ENCODE data around the gene ANO6. TPM values are rescaled to one million over a fixed set of nuclear protein-coding genes. Genes with fewer than 3 reads are reported as not detected.

ANO6 gene
- total RNA-seq, 1 donor from 2014 or later: 46.2 TPM

DNA sequence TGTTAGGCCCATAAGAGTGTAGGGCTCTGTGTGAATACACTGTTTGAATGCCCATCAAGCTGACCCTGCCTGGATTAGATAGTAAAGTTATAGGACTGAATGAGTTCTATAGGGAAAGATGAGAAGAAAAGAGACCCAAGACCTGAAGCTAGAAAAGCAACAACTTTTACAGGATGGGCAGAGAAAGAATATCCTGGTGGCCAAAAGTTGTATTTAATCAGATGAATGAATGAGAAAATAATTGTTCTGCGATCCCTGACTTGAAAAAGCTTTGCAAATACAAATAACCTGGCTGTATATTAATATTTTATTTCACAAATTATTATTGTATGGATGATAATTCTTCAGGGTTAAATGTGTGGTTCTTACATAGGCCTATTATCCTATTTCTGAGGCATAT is 2.8 kb upstream of the ANO6 start:
- Histone ChIP-seq H3K9me3 (replicated peaks) (no peaks in the 10 kb centered on the region), H3K4me3 (no peak overlapping the region), H3K27ac (replicated peaks) (no peak overlapping the region), H3K36me3 (no peaks in the 10 kb centered on the region), H3K4me1 (peaks cover 27% of the 10 kb centered on the region), H3K27me3 (ENCODE audit: low read depth) (no peaks in the 10 kb centered on the region)
- DNase-seq: no peak
- TF ChIP-seq, protein P1, sequence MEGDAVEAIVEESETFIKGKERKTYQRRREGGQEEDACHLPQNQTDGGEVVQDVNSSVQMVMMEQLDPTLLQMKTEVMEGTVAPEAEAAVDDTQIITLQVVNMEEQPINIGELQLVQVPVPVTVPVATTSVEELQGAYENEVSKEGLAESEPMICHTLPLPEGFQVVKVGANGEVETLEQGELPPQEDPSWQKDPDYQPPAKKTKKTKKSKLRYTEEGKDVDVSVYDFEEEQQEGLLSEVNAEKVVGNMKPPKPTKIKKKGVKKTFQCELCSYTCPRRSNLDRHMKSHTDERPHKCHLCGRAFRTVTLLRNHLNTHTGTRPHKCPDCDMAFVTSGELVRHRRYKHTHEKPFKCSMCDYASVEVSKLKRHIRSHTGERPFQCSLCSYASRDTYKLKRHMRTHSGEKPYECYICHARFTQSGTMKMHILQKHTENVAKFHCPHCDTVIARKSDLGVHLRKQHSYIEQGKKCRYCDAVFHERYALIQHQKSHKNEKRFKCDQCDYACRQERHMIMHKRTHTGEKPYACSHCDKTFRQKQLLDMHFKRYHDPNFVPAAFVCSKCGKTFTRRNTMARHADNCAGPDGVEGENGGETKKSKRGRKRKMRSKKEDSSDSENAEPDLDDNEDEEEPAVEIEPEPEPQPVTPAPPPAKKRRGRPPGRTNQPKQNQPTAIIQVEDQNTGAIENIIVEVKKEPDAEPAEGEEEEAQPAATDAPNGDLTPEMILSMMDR (IDR thresholded peaks at IDR 0.05; ENCODE audit: borderline replicate concordance): no peak
- intact Hi-C loops (cut with micrococcal nuclease): loop anchor here (10.0 kb wide), 1 partner anchor 52 kb away; no protein-coding TSS in a partner anchor

DNA sequence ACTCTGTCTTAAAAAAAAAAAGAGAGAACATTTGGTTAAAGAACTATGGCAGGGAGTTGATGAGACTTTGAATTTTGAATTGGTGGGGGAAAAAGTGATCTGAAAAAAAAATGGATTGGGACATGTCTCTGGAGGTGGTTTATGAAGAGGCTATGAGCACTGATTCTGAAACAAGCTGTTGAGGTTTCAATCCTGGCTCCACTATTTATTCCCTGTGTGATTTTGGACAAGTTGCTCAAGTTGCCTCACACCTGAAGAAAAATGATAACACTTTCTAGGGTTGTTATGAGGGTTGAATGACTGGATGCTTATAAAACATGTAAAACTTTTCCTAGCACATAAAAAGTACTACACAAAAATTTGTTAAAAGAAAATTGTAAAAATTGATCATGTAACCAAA is 1.8 kb upstream of the ANO6 start:
- no peaks in the 10 kb centered on the region for H3K36me3 ChIP-seq
- DNase-seq: no peak
- no peak overlapping the region for H3K27ac ChIP-seq (replicated peaks)
- no peaks in the 10 kb centered on the region for H3K9me3 ChIP-seq (replicated peaks)
- no peak overlapping the region for H3K4me3 ChIP-seq
- intact Hi-C loops (cut with micrococcal nuclease): loop anchor here (10.0 kb wide), 1 partner anchor 51 kb away; no protein-coding TSS in a partner anchor
- peaks cover 36% of the 10 kb centered on the region for H3K4me1 ChIP-seq
- no peaks in the 10 kb centered on the region for H3K27me3 ChIP-seq (ENCODE audit: low read depth)
- TF ChIP-seq, protein P1 (IDR thresholded peaks at IDR 0.05; ENCODE audit: borderline replicate concordance): no peak

DNA sequence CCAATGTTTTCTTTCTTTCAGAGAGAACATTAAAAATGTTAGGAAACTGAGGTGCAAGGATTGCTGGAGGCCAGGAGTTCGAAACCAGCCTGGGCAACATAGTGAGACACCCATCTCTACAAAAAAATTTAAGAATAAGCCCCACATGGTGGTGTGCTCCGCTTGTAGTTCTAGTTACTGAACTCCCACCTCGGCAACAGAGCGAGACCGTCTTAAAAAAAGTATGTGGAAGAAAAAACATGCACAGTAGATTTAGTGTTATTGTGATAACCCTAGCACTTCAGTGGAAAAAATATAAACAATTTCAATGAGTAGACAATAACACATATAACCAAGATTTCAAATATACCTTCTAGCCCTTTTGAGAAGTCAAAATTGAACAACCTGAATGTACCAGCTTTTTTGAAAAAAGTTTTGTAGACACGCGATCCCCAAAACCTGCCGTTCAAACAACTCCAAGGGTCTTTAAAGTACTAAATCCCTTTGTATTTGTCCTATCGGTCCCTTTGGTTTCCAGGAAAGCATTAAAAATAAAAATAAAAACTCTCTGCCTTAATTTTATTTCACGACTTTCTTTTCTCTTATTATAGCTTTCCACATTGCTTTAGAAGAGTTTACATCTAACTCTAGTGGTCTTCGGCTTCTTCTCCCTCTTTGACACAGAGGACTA is 1.0 kb upstream of the ANO6 start:
- peak overlapping the region; percentile 94 for H3K27ac ChIP-seq (replicated peaks)
- peak overlapping the region; percentile 88 for H3K4me3 ChIP-seq
- intact Hi-C loops (cut with micrococcal nuclease): loop anchor here (10.0 kb wide), 1 partner anchor 50 kb away; no protein-coding TSS in a partner anchor
- TF ChIP-seq, protein P1 (IDR thresholded peaks at IDR 0.05; ENCODE audit: borderline replicate concordance): no peak
- no peaks in the 10 kb centered on the region for H3K9me3 ChIP-seq (replicated peaks)
- no peak for DNase-seq
- H3K36me3 ChIP-seq: no peaks in the 10 kb centered on the region
- H3K4me1 ChIP-seq: peaks cover 44% of the 10 kb centered on the region
- no peaks in the 10 kb centered on the region for H3K27me3 ChIP-seq (ENCODE audit: low read depth)

DNA sequence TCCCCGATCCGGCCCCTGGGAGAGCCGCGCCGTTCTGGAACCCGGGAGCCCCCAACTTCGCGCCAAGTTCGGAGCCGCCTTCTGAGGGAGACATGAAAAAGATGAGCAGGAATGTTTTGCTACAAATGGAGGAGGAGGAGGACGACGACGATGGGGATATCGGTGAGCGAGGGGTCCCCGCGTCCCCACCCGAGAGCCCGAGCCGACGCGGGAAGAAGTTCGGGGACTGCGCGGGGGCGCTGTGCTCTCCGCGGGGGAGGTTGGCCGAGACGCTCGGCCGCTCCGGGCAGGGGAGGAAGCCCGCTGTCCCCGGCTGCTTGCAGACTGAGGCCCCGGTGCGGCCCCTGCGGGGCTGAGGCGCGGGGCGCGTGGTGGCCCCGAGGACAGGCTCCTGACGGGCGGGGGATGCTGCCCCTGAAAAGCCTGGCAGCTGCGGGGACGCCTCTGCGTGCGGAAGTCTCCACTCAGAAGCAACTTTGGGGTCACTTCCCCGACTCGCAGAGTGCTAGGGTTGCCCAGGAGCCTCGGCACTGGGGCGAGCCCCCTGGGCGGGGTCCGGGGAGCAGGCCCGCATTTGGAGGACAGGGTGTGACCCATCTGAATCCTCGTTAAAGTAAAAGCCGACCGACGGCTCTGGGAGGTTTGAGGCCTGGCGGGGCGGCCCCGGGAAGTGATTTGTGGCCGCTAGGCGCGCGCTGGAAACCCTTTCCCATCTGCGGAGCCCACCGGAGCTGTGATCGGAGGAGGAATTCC is 511 bp downstream of the ANO6 start:
- intact Hi-C loops (cut with micrococcal nuclease): loop anchor here (10.0 kb wide), 1 partner anchor 48 kb away; no protein-coding TSS in a partner anchor
- Histone ChIP-seq H3K4me1 (peaks cover 56% of the 10 kb centered on the region), H3K27ac (replicated peaks) (peak overlapping the region; percentile 94), H3K27me3 (ENCODE audit: low read depth) (no peaks in the 10 kb centered on the region), H3K9me3 (replicated peaks) (no peaks in the 10 kb centered on the region), H3K36me3 (no peaks in the 10 kb centered on the region), H3K4me3 (peak overlapping the region; percentile 88)
- DNase-seq: peak; percentile 51
- TF ChIP-seq, protein P1 (IDR thresholded peaks at IDR 0.05; ENCODE audit: borderline replicate concordance): peak; percentile 64

DNA sequence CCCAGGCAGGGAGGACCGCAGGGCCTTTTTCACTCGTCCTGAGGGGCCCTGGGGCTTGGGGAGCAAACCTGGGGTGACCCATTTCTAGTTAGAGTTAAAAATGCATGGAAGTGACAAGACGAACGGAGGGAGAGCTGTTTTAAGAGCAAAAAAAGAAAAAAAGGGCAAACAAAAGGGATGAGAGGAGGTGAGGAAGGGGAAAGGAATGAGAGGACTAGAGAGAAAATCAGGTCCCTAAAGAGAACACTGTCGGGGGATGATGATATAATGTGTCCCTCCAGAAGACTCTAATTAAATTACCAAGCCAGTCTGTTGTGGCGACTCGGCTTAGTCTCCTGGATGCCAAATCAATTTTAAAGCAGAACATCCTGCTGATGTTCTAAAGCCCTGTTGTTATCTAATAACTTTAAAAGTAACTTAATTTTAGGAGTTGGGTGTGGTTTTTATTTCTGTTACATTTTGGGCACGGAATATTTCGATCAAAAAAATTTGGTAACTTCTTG is 1.1 kb downstream of the ANO6 start:
- peaks cover 56% of the 10 kb centered on the region for H3K4me1 ChIP-seq
- H3K4me3 ChIP-seq: peak overlapping the region; percentile 88
- TF ChIP-seq, protein P1 (IDR thresholded peaks at IDR 0.05; ENCODE audit: borderline replicate concordance): no peak
- DNase-seq: no peak
- intact Hi-C loops (cut with micrococcal nuclease): loop anchor here (10.0 kb wide), 1 partner anchor 48 kb away; no protein-coding TSS in a partner anchor
- no peaks in the 10 kb centered on the region for H3K9me3 ChIP-seq (replicated peaks)
- no peaks in the 10 kb centered on the region for H3K36me3 ChIP-seq
- no peaks in the 10 kb centered on the region for H3K27me3 ChIP-seq (ENCODE audit: low read depth)
- peak overlapping the region; percentile 94 for H3K27ac ChIP-seq (replicated peaks)

All from left ventricle myocardium inferior (tissue), 1 donor.